PFSK-1 (cell line): ENCODE measurements around the gene CHD5.

Experiments used
- POLR2AphosphoS5 ChIP-seq: IDR thresholded peaks from 2 replicates; pipeline ENCODE4 v1.6.1; 2012; ENCODE audit warnings: low read depth, mild to moderate bottlenecking, control low read depth, low read length, moderate library complexity
- REST ChIP-seq, 2 experiments: IDR thresholded peaks; 2 replicates each; pipeline versions ENCODE4 v1.6.1 to v1.8.0; 2011 to 2012; ENCODE audit warnings: low read depth in 2 of 2, low read length in 2 of 2, control low read depth in 1 of 2, inconsistent platforms in 1 of 2, mild to moderate bottlenecking in 1 of 2, moderate library complexity in 1 of 2; ENCODE audit not compliant: insufficient read depth in 1 of 2
- SIN3A ChIP-seq: IDR thresholded peaks from 2 replicates; pipeline ENCODE4 v1.6.1; 2012; ENCODE audit warnings: mild to moderate bottlenecking, low read length, moderate library complexity, borderline replicate concordance; ENCODE audit not compliant: insufficient read depth

- TF ChIP-seq SIN3A (no peak), REST (IDR thresholded peaks at IDR 0.05; ENCODE audit: insufficient read depth in 1 of 2, low read depth in 2 of 2, low read length in 2 of 2) (no peak), POLR2AphosphoS5 (no peak)
Measured at GRCh38 chr1:6207921-6208320, 27.8 kb upstream of the CHD5 start.
